IPS-NIHi7 (cell line): ENCODE measurements around the gene GNAO1.
"Not testable (repeated sequence)": the region's sequence is repeated elsewhere in the genome, so short reads cannot be mapped to it uniquely, and the experiment has no call there.

Experiments
- DNase-seq: peaks from one replicate; pipeline ENCODE4 v3.0.0; 2012; ENCODE audit warnings: mixed read lengths; ENCODE audit errors: extremely low spot score

GNAO1 gene

DNA sequence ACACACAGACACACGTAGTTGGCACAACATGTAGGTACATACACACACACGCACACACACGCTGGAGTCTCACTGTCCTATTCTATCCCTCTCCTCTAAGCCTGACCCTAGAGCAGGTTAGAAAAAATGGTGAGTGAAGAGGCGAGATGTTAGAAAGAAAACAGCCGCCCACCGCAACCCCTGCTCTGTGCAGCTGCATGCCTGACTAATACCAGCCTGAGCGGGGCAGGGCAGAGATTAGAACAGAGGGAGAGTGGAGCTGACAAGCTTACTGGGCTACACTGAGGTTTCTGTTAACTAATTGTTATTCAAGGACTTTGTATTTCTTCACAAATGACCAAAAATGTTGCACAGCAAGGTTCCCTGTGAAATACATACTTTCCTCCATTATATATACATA is 174.3 kb downstream of the GNAO1 start:
- DNase-seq = peak; percentile 4

DNA sequence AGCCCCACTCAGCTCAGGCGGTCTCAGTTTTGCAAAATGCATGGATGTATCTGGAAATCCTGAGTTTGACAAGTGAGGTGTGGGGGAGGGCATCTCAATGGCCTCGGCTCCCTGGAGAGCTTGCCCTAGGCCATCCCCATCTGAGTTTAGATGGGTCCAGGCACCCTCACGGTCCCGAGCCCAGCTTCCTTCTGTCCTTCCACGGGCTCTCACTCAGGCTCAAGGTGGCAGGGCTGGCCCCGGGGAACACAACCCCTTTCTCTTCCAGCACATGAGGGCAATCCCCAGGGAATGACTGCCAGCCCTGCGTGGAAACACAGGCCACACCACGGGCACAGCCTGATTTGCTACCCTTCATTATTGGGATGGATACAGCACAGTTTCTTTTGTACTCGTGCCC is 175.7 kb downstream of the GNAO1 start:
- peak; percentile 5 for DNase-seq

DNA sequence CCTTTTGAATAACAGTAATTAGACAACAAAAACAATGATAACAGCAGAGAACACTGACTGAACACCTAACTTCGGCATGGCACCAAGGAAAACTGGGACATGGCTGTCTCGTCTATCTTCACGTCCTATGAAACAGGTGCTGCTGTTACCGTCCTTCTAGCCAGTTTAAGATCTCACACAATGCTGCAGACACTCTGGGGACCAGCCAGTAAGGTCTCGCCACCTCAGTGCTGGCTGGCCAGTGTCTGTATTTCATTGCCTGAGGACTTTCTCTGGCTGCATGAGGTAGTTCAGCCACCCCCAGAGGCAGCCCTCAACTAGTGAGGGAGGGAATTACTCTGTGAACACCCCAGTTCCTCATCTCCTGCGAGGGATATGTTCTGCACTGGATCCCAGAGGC is 176.5 kb downstream of the GNAO1 start:
- DNase-seq = peak; percentile 6

DNA sequence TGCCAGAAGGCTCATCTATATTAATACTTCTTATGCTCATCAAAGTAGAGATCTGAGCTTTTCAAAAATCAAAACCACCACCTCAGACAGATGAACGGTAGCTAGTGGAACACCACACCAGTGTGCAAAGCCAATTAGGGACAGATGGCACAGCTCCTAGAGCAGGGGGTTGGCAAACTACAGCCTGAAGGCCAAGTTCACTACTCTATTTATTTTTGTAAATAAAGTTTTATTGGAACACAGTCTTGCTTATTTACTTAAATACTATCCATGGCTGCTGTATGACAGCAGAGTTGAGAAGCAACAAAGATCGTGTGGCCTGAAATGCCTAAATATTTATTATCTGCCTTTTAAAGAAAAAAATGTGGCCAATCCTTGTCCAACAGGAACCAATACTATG is 177.3 kb downstream of the GNAO1 start:
- no peak for DNase-seq

DNA sequence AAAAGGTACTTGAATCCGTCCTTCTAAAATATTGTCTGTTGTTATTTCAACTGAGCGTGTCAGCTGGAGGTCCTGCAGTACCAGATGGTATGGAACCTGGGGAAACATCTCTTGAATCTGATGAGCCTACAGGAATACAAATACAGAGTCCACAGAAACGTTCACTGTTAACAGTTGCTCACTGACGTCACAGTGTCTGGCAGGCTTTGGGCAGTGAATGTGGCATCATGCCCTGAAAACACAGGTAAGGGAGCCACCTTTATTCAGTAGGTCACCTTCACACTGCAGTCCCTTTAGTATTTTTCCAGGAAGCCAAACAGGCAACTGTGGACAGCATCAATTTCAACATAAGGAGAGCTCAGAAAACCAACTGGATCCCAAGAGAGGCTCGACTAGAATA is 177.9 kb downstream of the GNAO1 start:
- peak; percentile 2 for DNase-seq

DNA sequence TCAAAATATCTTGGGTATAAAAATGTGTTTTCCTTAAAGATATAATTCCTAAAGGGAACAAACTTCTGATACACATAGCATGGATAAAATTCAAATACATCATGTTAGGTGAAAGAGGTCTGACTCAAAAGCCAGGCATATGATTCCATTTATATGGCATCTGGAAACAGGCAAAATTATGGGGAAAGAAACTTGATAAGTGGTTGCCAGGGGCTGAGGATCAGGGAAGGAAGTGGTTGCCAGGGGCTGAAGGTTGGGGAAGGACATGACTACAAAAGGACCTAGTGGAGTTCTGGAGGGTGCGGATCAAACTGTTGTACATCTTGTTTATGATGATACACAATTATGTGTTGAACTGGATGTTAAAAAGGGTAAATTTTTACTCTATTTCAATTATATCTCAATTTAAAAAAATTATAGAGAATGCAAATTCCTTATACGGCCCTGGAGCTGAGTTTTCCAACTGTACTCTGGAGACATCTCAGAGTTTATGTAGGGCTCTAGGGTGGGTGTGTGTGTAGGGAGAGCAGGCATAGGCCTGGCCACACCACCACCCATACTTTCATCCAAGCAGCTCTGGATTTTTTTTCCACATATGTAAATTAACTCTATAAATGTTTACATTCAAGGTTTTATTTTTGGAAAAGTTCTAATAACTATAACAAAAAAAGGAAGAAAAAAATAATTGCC is 179.0 kb downstream of the GNAO1 start:
- DNase-seq = peak; percentile 4

DNA sequence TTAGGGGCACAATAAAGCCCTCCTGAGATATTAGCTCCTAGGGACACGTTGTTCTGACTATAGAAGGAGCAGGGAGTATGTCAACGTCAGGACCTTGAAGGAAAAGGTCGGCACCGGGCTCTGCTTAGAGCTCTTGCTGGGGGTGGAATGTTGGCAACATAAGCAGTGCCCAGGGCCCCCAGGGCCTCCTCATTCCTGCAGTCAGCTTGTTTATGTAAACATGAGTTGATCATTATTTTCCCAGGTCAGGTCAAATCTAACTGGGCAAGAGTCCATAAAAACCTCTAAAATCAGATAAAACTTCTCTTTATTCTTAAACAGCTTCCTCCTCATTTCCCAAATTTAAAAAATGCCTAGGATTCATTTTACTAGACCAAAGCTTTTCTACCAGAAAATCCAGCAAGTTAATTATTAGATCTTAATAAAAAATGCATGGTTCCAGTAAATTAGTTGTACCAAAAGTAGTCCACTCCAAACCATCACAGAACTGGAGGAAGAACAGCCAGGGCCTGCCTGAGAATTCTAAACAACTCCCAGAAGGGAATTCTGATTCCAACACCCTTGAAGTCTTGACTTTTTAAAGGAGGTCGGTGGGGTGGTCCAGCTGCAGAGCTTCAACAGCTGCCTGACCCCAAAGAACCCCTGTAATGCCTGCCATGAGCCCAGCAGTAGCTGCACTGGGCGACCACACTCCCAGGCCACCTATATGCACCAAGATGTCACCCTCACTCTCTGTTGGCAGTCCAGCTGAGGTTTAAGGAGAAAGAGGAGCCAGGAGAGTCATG is 179.8 kb downstream of the GNAO1 start:
- peak; percentile 8 for DNase-seq

DNA sequence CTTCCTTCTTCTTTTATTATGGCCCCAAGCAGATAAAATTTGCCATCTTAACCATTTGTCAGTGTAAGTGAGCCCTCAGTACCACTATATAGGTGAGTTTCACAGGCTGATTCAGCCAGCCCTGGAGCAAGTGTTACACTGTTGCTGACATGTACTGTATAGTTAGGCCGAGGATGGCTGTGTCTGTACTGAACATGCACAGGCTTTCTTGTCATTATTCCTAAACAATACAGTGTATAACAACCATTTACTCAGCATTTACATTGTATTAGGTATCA is 180.3 kb downstream of the GNAO1 start:
- DNase-seq = no peak

DNA sequence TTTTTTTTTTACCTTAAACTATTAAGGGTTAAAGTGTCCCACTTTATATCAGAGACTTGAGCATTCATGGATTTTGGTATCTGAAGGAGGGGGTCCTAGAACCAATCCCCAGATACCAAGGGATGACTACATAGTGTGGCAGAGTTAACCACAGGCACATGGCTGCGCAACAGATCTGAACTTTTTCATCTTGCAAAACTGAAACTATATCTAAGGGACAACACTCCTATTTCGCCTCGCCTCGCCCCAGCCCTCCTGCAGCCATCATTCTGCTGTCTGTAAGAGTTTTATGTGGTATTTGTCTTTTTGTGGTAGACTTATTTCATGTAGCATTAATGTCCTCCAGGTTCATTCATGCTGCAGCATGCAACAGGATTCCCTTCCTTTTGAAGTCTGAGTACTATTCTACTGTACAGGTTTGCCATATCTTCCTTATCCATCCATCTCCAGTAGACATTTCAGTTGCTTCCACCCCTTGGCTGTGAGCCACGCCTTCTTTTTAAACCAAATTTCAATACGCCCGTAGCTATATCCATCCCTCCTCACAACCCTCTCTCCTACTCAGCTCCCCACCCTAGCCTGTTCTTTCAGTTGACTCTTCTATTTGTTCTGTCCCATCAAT is 180.8 kb downstream of the GNAO1 start:
- peak; percentile 3 for DNase-seq

DNA sequence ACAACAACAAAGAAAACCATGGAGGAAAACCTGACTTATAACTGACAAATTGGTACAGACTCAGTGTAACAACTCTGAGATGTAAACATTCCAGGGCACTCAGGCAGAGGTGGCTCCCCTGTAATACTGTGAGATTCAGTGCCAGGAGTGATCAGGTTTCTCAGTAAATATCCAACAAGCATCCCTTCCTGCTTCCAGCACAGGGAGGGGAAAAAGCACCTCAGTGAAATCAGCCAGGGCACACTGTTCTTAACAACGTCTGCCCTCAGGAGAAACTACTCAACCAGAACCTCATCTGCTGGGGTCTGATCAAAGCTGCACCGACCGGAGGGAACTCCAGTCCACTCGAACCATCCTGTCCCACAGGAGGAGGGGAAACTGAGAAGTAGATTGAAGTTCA is 181.7 kb downstream of the GNAO1 start:
- DNase-seq = peak; percentile 10

DNA sequence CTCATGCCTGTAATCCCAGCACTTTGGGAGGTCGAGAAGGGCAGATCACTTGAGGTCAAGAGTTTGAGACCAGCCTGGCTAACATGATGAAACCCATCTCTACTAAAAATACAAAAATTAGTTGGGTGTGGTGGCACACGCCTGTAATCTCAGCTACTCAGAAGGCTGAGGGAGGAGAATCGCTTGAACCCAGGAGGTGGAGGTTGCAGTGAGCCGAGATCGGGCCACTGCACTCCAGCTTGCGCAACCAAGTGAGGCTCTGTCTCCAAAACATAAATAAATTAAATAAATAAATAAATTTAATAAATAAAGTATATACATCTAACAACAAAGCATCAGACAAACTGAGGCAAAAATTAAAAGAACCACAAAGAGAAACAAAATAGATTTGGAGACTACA is 184.5 kb downstream of the GNAO1 start:
- not testable (repeated sequence) for DNase-seq

DNA sequence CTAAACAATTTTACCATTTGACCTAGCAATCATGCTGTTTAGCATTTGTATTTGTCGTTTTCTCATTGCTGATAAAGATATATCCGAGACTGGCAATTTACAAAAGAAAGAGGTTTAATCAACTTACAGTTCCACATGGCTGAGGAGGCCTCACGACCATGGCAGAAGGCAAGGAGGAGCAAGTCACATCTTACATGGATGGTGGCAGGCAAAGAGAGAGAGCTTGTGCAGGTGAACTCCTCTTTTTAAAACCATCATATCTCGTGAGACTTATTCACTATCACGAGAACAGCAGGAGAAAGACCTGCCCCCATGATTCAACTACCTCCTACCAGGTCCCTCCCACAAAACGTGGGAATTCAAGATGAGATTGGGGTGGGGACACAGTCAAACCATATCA is 187.8 kb downstream of the GNAO1 start:
- DNase-seq = not testable (repeated sequence)

DNA sequence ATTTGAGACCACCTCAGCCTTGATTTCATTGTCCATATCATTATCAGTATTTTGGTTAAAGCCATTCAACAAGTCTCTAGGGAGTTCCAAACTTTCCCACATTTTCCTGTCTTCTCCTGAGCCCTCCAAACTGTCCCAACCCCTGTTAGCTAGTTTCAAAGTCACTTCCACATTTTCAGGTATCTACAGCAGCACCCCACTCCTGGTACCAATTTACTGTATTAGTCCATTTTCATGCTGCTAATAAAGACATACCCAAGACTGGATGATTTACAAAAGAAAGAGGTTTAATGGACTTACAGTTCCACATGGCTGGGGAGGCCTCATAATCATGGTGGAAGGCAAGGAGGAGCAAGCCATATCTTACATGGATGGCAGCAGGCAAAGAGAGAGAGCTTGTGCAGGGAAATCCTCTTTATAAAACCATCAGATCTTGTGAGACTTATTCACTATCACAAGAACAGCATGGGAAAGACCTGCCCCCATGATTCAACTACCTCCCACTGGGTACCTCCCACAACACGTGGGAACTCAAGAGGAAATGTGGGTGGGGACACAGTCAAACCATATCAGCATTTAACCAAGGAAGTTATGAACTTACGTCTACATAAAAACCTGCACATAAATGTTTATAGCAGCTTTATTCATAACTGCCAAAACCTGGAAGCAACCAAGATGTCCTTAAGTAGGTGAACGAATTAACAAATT is 189.6 kb downstream of the GNAO1 start:
- not testable (repeated sequence) for DNase-seq

DNA sequence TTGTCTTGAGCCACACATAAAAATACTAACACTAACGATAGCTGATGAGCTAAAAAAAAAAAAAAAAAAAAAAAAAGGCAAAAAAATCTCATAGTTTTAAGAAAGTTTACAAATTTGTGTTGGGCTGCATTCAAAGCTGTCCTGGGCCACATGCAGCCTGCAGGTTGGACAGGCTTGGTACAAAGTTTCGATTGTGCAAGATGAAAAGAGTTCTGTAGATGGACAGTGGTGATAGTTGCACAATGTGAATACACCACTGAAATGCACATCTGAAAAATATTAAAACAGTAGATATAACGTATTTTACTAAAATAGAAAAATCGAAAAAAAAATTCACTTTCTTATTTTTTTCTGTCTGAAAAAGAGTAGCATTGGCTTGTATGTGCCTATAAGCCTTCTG is 191.2 kb downstream of the GNAO1 start:
- DNase-seq = no peak

DNA sequence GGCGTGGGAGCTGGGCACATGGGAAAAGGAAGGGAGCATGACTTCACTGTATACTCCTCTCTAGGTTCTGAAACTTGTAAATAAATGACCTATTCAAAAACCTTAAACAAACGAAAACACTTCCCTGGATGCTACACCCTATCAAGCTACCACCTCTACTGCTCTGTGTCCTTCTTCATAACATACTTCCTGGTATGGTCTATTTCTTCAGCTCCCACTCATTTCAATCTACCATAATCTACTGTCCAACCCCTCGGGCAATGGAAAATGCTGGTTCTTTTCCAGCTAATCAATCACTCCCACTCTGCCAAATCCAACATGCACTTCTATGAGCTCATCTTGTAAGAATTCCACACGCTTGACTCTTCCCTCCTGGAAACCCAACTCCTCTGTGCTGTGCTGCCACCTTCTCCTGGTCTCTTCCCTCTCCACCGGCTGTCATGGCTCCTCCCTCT is 191.6 kb downstream of the GNAO1 start:
- DNase-seq = no peak

DNA sequence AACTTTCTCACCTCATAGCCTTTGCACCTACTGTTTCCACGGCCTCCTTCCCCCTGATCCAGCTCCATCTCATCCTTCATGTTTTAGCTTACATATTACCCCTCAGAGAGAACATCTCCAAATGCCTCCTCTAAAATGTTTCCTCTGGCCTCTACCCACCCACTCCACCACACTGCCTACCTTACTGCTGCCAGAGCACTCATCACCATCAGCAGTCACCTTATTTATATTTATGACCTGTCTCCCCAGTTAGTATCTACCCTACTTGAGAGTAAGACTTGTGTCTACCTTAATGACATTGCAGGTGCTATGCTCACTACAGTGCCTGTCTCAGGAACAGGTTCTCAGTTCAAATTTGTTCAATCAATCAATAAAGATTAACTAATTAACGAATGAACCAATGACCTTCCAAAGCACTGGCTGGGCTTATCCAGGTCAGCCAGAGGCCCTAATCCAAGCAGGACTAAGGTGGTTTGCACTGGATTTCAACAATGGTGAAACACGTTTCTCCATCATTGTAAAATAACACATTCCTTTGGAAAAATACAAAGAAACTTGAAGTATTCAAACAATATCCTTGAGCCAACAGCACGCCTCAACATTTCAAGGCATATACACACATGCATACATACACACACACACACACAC is 192.9 kb downstream of the GNAO1 start:
- DNase-seq = no peak

DNA sequence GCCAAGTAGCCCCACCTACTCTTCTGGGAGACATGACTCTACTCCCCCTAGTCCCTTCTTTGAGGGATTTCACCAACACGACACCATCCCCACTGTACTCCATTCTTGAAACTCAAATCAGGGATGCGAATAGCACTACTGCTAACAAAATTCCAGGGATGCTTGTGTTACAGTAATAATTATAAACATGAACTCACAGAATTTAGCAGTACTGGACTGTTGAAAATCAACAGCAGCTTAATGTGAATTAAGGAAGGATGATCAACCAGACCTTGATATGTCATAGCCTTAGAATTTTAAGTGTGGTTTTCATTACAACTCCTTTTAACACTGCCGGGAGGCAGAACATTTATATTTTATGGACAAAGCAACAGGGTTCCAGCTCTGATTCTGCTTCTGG is 196.1 kb downstream of the GNAO1 start:
- DNase-seq = no peak

DNA sequence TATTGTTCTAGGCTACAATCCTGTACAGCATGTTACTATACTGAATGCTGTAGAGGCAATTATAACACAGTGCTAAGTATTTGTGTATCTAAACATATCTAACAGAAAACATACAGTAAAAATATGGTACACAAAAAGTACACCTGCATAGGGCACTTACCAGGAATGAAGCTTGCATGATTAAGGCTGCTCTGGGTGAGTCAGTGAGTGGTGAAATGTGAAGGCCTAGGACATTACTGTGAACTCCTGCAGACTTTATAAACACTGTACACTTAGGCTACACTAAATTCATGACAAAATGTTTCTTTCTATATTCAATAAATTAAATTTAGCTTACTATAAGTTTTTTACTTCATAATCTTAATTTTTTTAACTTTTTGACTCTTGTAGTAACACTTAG is 196.9 kb downstream of the GNAO1 start:
- DNase-seq = no peak

DNA sequence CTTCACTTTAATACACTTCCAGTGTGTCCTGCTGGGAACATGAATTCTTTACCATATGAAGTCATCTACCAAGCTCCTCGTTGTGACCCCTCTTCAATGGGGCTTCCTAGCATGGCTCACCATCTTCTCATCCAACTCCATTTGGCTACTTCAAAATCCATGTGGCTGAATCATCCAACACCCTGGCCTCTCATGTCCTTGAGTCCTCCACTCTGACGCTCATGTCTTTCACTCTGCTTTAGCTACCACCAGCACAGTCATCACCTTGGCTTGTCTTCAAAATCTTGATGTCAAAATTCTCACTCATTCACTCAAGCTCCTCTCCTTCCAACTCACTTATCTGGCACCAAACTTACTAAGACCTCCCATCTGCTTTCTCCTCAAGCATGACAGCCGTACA is 198.3 kb downstream of the GNAO1 start:
- no peak for DNase-seq

DNA sequence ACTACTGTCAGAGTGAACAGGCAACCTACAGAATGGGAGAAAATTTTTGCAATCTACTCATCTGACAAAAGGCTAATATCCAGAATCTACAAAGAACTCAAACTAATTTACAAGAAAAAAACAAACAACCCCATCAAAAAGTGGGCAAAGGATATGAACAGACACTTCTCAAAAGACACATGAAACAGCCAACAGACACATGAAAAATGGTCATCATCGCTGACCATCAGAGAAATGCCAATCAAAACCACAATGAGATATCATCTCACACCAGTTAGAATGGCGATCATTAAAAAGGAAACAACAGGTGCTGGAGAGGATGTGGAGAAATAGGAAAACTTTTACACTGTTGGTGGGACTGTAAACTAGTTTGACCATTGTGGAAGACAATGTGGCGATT is 205.4 kb downstream of the GNAO1 start:
- not testable (repeated sequence) for DNase-seq

DNA sequence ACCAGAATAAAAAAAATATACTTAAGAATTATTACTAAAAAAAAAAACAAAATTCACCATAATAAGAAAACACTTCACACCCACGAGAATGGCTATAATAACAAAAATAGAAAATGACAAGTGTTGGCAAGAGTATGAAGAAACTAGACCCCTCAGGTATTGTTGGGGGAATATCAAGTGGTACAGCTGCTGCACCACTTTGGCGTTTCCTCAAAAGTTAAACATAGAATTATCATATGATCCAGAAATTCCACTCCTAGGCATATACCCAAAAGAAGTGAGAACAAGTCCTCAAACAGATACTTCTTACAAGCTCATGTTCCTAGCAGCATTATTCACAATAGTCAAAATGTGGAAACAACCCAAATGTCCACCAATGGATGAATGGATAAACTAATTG is 207.8 kb downstream of the GNAO1 start:
- DNase-seq = no peak

DNA sequence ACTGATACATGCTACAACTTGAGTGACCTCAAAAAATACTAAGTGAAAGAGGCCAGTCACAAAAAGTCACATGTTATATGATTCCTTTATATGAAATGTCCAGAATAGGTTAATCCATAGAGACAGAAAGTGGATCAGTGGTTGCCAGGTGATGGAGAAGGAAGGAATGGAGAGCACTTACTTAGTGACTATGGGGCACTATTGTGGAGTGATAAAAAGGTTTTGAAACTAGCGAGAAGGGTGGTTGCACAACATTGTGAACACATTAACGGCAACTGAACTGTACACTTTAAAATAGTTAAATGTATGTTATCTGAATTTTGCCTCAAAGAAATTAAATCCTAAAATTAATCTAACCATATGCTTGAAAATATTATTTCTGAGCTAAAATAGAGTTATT is 208.2 kb downstream of the GNAO1 start:
- no peak for DNase-seq
